SJCRH30 (cell line): ENCODE measurements around the gene SETDB1. TPM values are rescaled to one million over a fixed set of nuclear protein-coding genes. Genes with fewer than 3 reads are reported as not detected.

ENCODE experiments used
- DNase-seq, 2 experiments: peaks; one replicate each; pipeline ENCODE4 v3.0.0-alpha.2; 2015 to 2020
- H3K27ac ChIP-seq: fragments of 250-450 bp; sonication (Bioruptor Pico); 2 replicates; pipeline ENCODE4 v1.5.1; 2020; ENCODE audit warnings: mild to moderate bottlenecking, moderate library complexity
- H3K27me3 ChIP-seq: fragments of 250-450 bp; sonication (Bioruptor Pico); 2 replicates; pipeline ENCODE4 v1.5.1; 2020; ENCODE audit warnings: mild to moderate bottlenecking, moderate library complexity
- H3K36me3 ChIP-seq: fragments of 250-450 bp; sonication (Bioruptor Pico); 2 replicates; pipeline ENCODE4 v1.5.1; 2020; ENCODE audit warnings: mild to moderate bottlenecking, moderate library complexity
- H3K4me1 ChIP-seq: fragments of 250-450 bp; sonication (Bioruptor Pico); 2 replicates; pipeline ENCODE4 v1.5.1; 2020; ENCODE audit warnings: mild to moderate bottlenecking, moderate library complexity
- H3K4me3 ChIP-seq: fragments of 250-450 bp; sonication (Bioruptor Pico); 2 replicates; pipeline ENCODE4 v1.5.1; 2020; ENCODE audit warnings: mild to moderate bottlenecking, moderate library complexity
- H3K9me3 ChIP-seq: fragments of 250-450 bp; sonication (Bioruptor Pico); replicated peaks from 2 replicates; pipeline ENCODE4 v1.5.1; 2020; ENCODE audit warnings: mild to moderate bottlenecking, moderate library complexity
- total RNA-seq: library from RNA; depleted of rRNA; stranded (reverse); fragments of >200 nt; shearing (Covaris generic); gene quantifications from 2 replicates; pipeline ENCODE4 v1.2.3, GENCODE V29; 2014

Gene SETDB1
- total RNA-seq, 1 experiment from 2014 or later = 46.2 TPM

GRCh38 chr1:150999051-150999674, 73.0 kb downstream of the SETDB1 start:
- no peaks in the 10 kb centered on the region for H3K36me3 ChIP-seq
- peak overlapping the region; percentile 22 for H3K4me3 ChIP-seq
- no peaks in the 10 kb centered on the region for H3K27me3 ChIP-seq
- H3K27ac ChIP-seq = peak overlapping the region; percentile 51
- H3K4me1 ChIP-seq = peaks cover 14% of the 10 kb centered on the region
- no peaks in the 10 kb centered on the region for H3K9me3 ChIP-seq
- DNase-seq = peak; percentile 79 to 85

- Histone ChIP-seq H3K9me3 (no peaks in the 10 kb centered on the region), H3K36me3 (no peaks in the 10 kb centered on the region), H3K4me3 (no peak overlapping the region), H3K27me3 (no peaks in the 10 kb centered on the region), H3K4me1 (peaks cover 14% of the 10 kb centered on the region), H3K27ac (no peak overlapping the region; the same call in 1 of the 2 replicates)
- no peak for DNase-seq
Observed at GRCh38 chr1:150999926-151000325, 73.8 kb downstream of the SETDB1 start.

- H3K27ac ChIP-seq = no peak overlapping the region
- H3K36me3 ChIP-seq = no peaks in the 10 kb centered on the region
- H3K27me3 ChIP-seq = no peaks in the 10 kb centered on the region
- no peaks in the 10 kb centered on the region for H3K9me3 ChIP-seq
- H3K4me1 ChIP-seq = peaks cover 14% of the 10 kb centered on the region
- no peak overlapping the region for H3K4me3 ChIP-seq
- DNase-seq = no peak
Observed at GRCh38 chr1:151000408-151000807, 74.2 kb downstream of the SETDB1 start.

GRCh38 chr1:151001602-151002001, 75.4 kb downstream of the SETDB1 start:
- DNase-seq = no peak
- H3K36me3 ChIP-seq = no peaks in the 10 kb centered on the region
- H3K9me3 ChIP-seq = no peaks in the 10 kb centered on the region

GRCh38 chr1:151002051-151002450, 75.9 kb downstream of the SETDB1 start:
- no peaks in the 10 kb centered on the region for H3K27me3 ChIP-seq
- no peak for DNase-seq
- H3K27ac ChIP-seq = no peak overlapping the region
- no peak overlapping the region for H3K4me3 ChIP-seq
- H3K9me3 ChIP-seq = no peaks in the 10 kb centered on the region
- H3K4me1 ChIP-seq = peaks cover 17% of the 10 kb centered on the region
- H3K36me3 ChIP-seq = no peaks in the 10 kb centered on the region

More at GRCh38 chr1:151001602-151002001, 75.4 kb downstream of the SETDB1 start:
- H3K27ac ChIP-seq = no peak overlapping the region
- peaks cover 17% of the 10 kb centered on the region for H3K4me1 ChIP-seq
- H3K27me3 ChIP-seq = no peaks in the 10 kb centered on the region
- H3K4me3 ChIP-seq = no peak overlapping the region

GRCh38 chr1:151002611-151003010, 76.4 kb downstream of the SETDB1 start:
- H3K9me3 ChIP-seq = no peaks in the 10 kb centered on the region
- no peak overlapping the region for H3K27ac ChIP-seq
- H3K4me1 ChIP-seq = peaks cover 17% of the 10 kb centered on the region
- H3K4me3 ChIP-seq = no peak overlapping the region
- no peak for DNase-seq
- no peaks in the 10 kb centered on the region for H3K27me3 ChIP-seq
- no peaks in the 10 kb centered on the region for H3K36me3 ChIP-seq

- Histone ChIP-seq H3K27me3 (no peaks in the 10 kb centered on the region), H3K36me3 (no peaks in the 10 kb centered on the region), H3K27ac (no peak overlapping the region), H3K4me3 (no peak overlapping the region), H3K4me1 (peaks cover 17% of the 10 kb centered on the region), H3K9me3 (no peaks in the 10 kb centered on the region)
- no peak for DNase-seq
Observed at GRCh38 chr1:151003180-151003579, 77.0 kb downstream of the SETDB1 start.

GRCh38 chr1:151005729-151006319, 79.7 kb downstream of the SETDB1 start:
- H3K4me3 ChIP-seq = peak overlapping the region; percentile 52
- DNase-seq = no peak
- no peaks in the 10 kb centered on the region for H3K9me3 ChIP-seq
- no peaks in the 10 kb centered on the region for H3K36me3 ChIP-seq
- H3K27ac ChIP-seq = no peak overlapping the region
- peaks cover 3% of the 10 kb centered on the region; the same call in 1 of the 2 replicates for H3K4me1 ChIP-seq
- no peaks in the 10 kb centered on the region for H3K27me3 ChIP-seq

GRCh38 chr1:151006327-151007052, 80.3 kb downstream of the SETDB1 start, which contains the start of gene MINDY1:
MINDY1 (minus strand) TSS chr1:151006902; CDS start chr1:151002617, 4,285 bp downstream.
- peak; percentile 78 to 86 for DNase-seq
- H3K36me3 ChIP-seq = no peaks in the 10 kb centered on the region
- H3K27me3 ChIP-seq = no peaks in the 10 kb centered on the region
- peak within 1 kb of the TSS; percentile 76 for H3K4me3 ChIP-seq
- peak within 1 kb of the TSS; percentile 9; the same call in 1 of the 2 replicates for H3K27ac ChIP-seq
- H3K9me3 ChIP-seq = no peaks in the 10 kb centered on the region
- H3K4me1 ChIP-seq = peaks cover 3% of the 10 kb centered on the region; the same call in 1 of the 2 replicates

- Histone ChIP-seq H3K4me1 (peaks cover 3% of the 10 kb centered on the region; the same call in 1 of the 2 replicates), H3K4me3 (peak overlapping the region; percentile 76), H3K9me3 (no peaks in the 10 kb centered on the region), H3K27ac (no peak overlapping the region), H3K27me3 (no peaks in the 10 kb centered on the region), H3K36me3 (no peaks in the 10 kb centered on the region)
- DNase-seq = no peak
Observed at GRCh38 chr1:151007853-151008243, 81.7 kb downstream of the SETDB1 start.

- Histone ChIP-seq H3K36me3 (no peaks in the 10 kb centered on the region), H3K27me3 (no peaks in the 10 kb centered on the region), H3K4me3 (peak within 1 kb of the TSS; percentile 76), H3K27ac (peak within 1 kb of the TSS; percentile 6; the same call in 1 of the 2 replicates), H3K9me3 (no peaks in the 10 kb centered on the region), H3K4me1 (peaks cover 3% of the 10 kb centered on the region; the same call in 1 of the 2 replicates)
- peak; percentile 95 for DNase-seq
Observed at GRCh38 chr1:151008244-151009205, 82.4 kb downstream of the SETDB1 start, which contains the start of gene PRUNE1. PRUNE1 (plus strand) TSS chr1:151008449; CDS start chr1:151008633, 184 bp downstream.

GRCh38 chr1:151009206-151009587, 83.0 kb downstream of the SETDB1 start:
- peak overlapping the region; percentile 76 for H3K4me3 ChIP-seq
- H3K36me3 ChIP-seq = no peaks in the 10 kb centered on the region
- no peak for DNase-seq
- H3K27me3 ChIP-seq = no peaks in the 10 kb centered on the region
- H3K9me3 ChIP-seq = no peaks in the 10 kb centered on the region
- no peak overlapping the region for H3K27ac ChIP-seq
- peaks cover 3% of the 10 kb centered on the region; the same call in 1 of the 2 replicates for H3K4me1 ChIP-seq

GRCh38 chr1:151009674-151010345, 83.6 kb downstream of the SETDB1 start:
- no peak for DNase-seq
- peaks cover 3% of the 10 kb centered on the region; the same call in 1 of the 2 replicates for H3K4me1 ChIP-seq
- no peaks in the 10 kb centered on the region for H3K36me3 ChIP-seq
- no peaks in the 10 kb centered on the region for H3K9me3 ChIP-seq
- H3K27me3 ChIP-seq = no peaks in the 10 kb centered on the region
- no peak overlapping the region for H3K27ac ChIP-seq
- no peak overlapping the region for H3K4me3 ChIP-seq
